H54 (cell line): ENCODE results near the gene SPRR2D.
"Not testable (repeated sequence)": the region's sequence is repeated elsewhere in the genome, so short reads cannot be mapped to it uniquely, and the experiment has no call there.

Experiments
- DNase-seq: peaks from one replicate; pipeline ENCODE4 v3.0.0; 2011; ENCODE audit warnings: low spot score, mixed read lengths; ENCODE audit not compliant: insufficient read length
- FAIRE-seq: peaks from 3 replicates; lab custom pipeline; 2011; peaks lifted over from hg19 to GRCh38; lab: Jason Lieb, UNC
- POLR2A ChIP-seq: IDR thresholded peaks from 2 replicates; pipeline ENCODE4 v1.6.1; 2011; ENCODE audit warnings: low read depth, mild to moderate bottlenecking, low read length

SPRR2D gene

GRCh38 chr1:153030895-153031294, 10.0 kb downstream of the SPRR2D start, which contains the start of gene SPRR1B:
SPRR1B (plus strand) TSS chr1:153031203; CDS start chr1:153032346, 1,143 bp downstream.
- no peak for FAIRE-seq
- no peak for DNase-seq
- TF ChIP-seq POLR2A = no peak

GRCh38 chr1:153028766-153029165, 12.2 kb downstream of the SPRR2D start:
- no peak for TF ChIP-seq POLR2A
- DNase-seq = no peak
- no peak for FAIRE-seq

- no peak for DNase-seq
- FAIRE-seq = no peak
- TF ChIP-seq POLR2A = no peak
Observed at GRCh38 chr1:153025797-153026196, 15.1 kb downstream of the SPRR2D start.

- FAIRE-seq = no peak
- DNase-seq = no peak
- no peak for TF ChIP-seq POLR2A
Observed at GRCh38 chr1:153024413-153024812, 16.5 kb downstream of the SPRR2D start.

GRCh38 chr1:153023109-153023508, 17.8 kb downstream of the SPRR2D start:
- DNase-seq = no peak
- no peak for TF ChIP-seq POLR2A
- FAIRE-seq = no peak

- DNase-seq, FAIRE-seq: not testable (repeated sequence)
Observed at GRCh38 chr1:153022340-153022739, 18.6 kb downstream of the SPRR2D start.

GRCh38 chr1:153021829-153022228, 19.1 kb downstream of the SPRR2D start:
- not testable (repeated sequence) for DNase-seq, FAIRE-seq

GRCh38 chr1:153011235-153011758, 29.6 kb downstream of the SPRR2D start:
- not testable (repeated sequence) for DNase-seq, FAIRE-seq

- no peak for FAIRE-seq
- no peak for DNase-seq
- TF ChIP-seq POLR2A = no peak
Observed at GRCh38 chr1:153001382-153001781, 39.5 kb downstream of the SPRR2D start, which contains the start of gene SPRR3. SPRR3 (plus strand) TSS chr1:153001749; CDS start chr1:153003021, 1,272 bp downstream.

- no peak for FAIRE-seq
- no peak for TF ChIP-seq POLR2A
- no peak for DNase-seq
Observed at GRCh38 chr1:153000294-153000693, 40.6 kb downstream of the SPRR2D start.

- TF ChIP-seq POLR2A = no peak
- FAIRE-seq (no peak), DNase-seq (no peak)
Observed at GRCh38 chr1:152999818-153000217, 41.1 kb downstream of the SPRR2D start.

GRCh38 chr1:152998476-152998875, 42.4 kb downstream of the SPRR2D start:
- no peak for FAIRE-seq
- TF ChIP-seq POLR2A = no peak
- DNase-seq = no peak

GRCh38 chr1:152997901-152998300, 43.0 kb downstream of the SPRR2D start:
- no peak for DNase-seq
- TF ChIP-seq POLR2A = no peak
- FAIRE-seq = no peak

GRCh38 chr1:152996633-152997400, 44.1 kb downstream of the SPRR2D start:
- DNase-seq (no peak), FAIRE-seq (no peak)
- TF ChIP-seq POLR2A = no peak

GRCh38 chr1:152995842-152996241, 45.1 kb downstream of the SPRR2D start:
- DNase-seq (no peak), FAIRE-seq (no peak)
- no peak for TF ChIP-seq POLR2A
